ENCODE results near the gene PTTG1IP.

GRCh38 chr21:44803651-44804050 lies 69.8 kb downstream of the PTTG1IP start:
- TF ChIP-seq POLR2AphosphoS5 (IDR thresholded peaks at IDR 0.05; ENCODE audit: borderline replicate concordance, low read depth, low read length) (peak; percentile 48; the same call in 1 of the 2 replicates), EZH2 (IDR thresholded peaks at IDR 0.05) (no peak), FOXP2 (optimal IDR thresholded peaks at IDR 0.05; ENCODE audit: control extremely low read depth, extremely low read length, insufficient read depth) (no peak)
